Activated T-cell treated with anti-CD3 and anti-CD28 coated beads, Interleukin-2, amount 50 U/mL, for 4 hours (primary cell): ENCODE data around the gene AP5Z1. TPM values are rescaled to one million over a fixed set of nuclear protein-coding genes. Genes with fewer than 3 reads are reported as not detected.
A peak's percentile ranks its signal among the peaks of the same experiment; 100 is the strongest.
"Not testable (repeated sequence)": the region's sequence is repeated elsewhere in the genome, so short reads cannot be mapped to it uniquely, and the experiment has no call there.

Experiments used
- ATAC-seq, 2 donors: fragments of 200-7000 bp; cut with Tn5 transposase; one replicate each; pipeline ENCODE4 v1.10.0; 2021
- DNase-seq: peaks from one replicate; pipeline ENCODE4 v3.0.0-alpha.2; 2020
- H3K27me3 Mint-ChIP-seq: one replicate; pipeline ENCODE4 v1.8.0; 2021; ENCODE audit warnings: low read depth, mixed read lengths
- H3K36me3 Mint-ChIP-seq: one replicate; pipeline ENCODE4 v1.8.0; 2022; ENCODE audit warnings: mixed read lengths; ENCODE audit not compliant: insufficient read depth
- H3K4me1 Mint-ChIP-seq: one replicate; pipeline ENCODE4 v1.8.0; 2021; ENCODE audit warnings: low read depth, mixed read lengths
- H3K4me3 Mint-ChIP-seq: one replicate; pipeline ENCODE4 v1.8.0; 2021; ENCODE audit warnings: mild to moderate bottlenecking, moderate library complexity, mixed read lengths
- H3K9me3 Mint-ChIP-seq: one replicate; pipeline ENCODE4 v1.8.0; 2021; ENCODE audit warnings: mixed read lengths
- total RNA-seq, 3 donors: library from RNA; stranded (reverse); gene quantifications; one replicate each; pipeline ENCODE4 v1.2.1, GENCODE V29; 2021

AP5Z1 gene
- total RNA-seq, 3 donors from 2014 or later = 81.1 to 92.3 (median 84.4) TPM

DNA sequence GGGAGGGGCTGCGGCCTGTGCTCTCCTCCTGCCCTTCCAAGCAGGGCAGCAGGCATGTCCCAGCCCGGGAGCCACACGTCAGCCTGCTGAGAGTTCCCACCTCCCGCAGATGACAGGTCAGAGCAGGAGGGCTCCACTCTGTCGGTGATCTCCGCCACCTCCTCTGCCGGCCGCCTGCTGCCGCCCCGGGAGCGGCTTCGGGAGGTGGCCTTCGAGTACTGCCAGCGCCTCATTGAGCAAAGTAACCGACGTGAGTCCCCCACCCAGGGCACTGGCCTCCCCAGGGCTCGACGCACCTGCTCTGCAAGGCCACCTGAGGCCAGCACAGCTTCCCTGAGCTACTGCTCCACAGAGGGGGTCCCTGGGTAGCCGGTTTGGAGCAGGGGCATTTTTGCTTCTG is 9.4 kb downstream of the AP5Z1 start:
- H3K36me3 Mint-ChIP-seq = peaks cover 9% of the 10 kb centered on the region
- no peak overlapping the region for H3K4me3 Mint-ChIP-seq
- H3K4me1 Mint-ChIP-seq = peaks cover 2% of the 10 kb centered on the region
- H3K27me3 Mint-ChIP-seq = no peaks in the 10 kb centered on the region
- H3K9me3 Mint-ChIP-seq = no peaks in the 10 kb centered on the region
- no peak for DNase-seq
- no peak for ATAC-seq

DNA sequence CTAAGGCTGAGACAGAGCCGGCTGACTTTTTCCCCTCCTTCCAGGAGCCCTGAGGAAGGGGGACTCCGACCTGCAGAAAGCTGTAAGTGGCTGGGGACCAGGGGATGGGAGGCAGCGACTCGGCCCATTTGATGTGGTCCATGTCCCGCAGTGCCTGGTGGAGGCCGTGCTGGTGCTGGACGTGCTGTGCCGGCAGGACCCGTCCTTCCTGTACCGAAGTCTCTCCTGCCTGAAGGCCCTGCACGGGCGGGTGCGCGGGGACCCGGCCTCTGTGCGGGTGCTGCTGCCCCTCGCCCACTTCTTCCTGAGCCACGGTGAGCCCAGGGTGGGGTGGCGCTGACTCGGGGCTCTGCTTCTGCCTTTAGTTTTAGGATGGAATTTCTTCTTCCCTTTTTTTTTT is 9.9 kb downstream of the AP5Z1 start:
- no peaks in the 10 kb centered on the region for H3K27me3 Mint-ChIP-seq

DNA sequence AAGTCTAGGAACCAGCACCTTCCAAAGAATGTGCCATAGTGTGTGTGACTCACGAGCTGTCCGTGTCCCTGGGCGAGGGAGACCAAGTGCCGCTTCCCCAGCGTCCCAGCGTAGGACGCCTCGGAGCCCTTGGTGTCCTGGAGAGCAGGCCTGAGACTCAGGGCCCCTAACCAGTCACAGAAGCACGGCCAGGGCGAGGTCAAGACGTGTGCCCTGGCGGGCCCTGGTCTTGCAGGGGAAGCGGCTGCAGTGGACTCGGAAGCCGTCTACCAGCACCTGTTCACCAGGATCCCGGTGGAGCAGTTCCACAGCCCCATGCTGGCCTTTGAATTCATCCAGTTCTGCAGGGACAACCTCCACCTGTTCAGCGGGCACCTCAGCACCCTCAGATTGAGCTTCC is 10.6 kb downstream of the AP5Z1 start:
- peaks cover 13% of the 10 kb centered on the region for H3K36me3 Mint-ChIP-seq
- no peak overlapping the region for H3K4me3 Mint-ChIP-seq
- ATAC-seq (no peak), DNase-seq (no peak)
- no peaks in the 10 kb centered on the region for H3K4me1 Mint-ChIP-seq
- H3K27me3 Mint-ChIP-seq = no peaks in the 10 kb centered on the region
- no peaks in the 10 kb centered on the region for H3K9me3 Mint-ChIP-seq

More for the DNA sequence above, 9.9 kb downstream of the AP5Z1 start:
- Mint-ChIP-seq H3K4me3 (no peak overlapping the region), H3K36me3 (peaks cover 13% of the 10 kb centered on the region), H3K9me3 (no peaks in the 10 kb centered on the region), H3K4me1 (peaks cover 2% of the 10 kb centered on the region)
- DNase-seq (no peak), ATAC-seq (no peak)

DNA sequence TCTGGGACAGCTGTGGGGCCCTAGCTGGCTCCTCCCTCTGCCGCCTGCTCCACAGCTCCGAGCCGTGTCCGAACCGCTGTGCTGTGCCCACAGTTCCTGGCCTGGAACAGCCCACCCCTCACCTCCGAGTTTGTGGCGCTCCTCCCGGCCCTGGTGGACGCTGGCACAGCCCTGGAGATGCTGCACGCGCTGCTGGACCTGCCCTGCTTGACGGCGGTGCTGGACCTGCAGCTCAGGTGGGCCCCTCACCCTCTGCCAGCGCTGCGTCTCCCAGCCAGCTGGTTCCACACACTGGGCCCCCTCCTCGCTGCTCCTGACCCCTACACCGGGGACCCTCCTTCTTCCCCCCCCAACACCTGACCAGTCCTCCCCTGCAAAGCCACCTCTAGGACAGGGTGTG is 12.1 kb downstream of the AP5Z1 start:
- Mint-ChIP-seq H3K4me1 (peaks cover 4% of the 10 kb centered on the region), H3K36me3 (peaks cover 10% of the 10 kb centered on the region), H3K4me3 (no peak overlapping the region), H3K27me3 (no peaks in the 10 kb centered on the region), H3K9me3 (no peaks in the 10 kb centered on the region)
- ATAC-seq = no peak
- no peak for DNase-seq

DNA sequence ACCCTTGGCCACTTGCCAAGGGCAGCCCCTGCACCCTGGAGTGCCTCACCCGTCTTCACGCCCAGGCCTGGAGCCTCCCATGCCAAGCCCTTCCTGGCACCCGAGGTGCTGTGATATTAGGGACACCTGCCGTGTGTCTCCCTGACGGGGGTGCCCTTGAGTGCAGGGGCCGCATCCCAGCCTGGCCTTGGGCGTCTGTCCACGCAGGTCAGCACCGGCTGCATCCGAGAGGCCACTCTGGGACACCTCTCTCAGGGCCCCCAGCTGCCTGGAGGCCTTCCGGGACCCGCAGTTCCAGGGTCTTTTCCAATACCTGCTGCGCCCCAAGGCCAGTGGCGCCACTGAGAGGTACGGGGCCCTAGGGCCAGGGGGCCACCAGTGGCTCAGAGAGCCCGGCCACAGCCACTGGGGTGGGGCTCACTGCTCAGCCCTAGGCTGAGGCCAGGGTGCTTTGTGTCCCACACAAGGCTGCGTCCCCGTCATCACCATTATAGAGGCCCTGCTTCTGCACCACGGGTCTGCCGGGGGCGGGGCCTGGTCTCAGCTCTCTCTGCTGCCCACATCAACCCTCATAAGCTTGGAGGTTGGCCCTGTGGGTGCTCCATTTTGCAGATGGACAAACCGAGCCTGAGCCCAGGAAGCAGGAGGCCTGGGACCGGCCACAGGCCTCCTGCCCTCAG is 12.7 kb downstream of the AP5Z1 start:
- H3K36me3 Mint-ChIP-seq = peaks cover 10% of the 10 kb centered on the region

DNA sequence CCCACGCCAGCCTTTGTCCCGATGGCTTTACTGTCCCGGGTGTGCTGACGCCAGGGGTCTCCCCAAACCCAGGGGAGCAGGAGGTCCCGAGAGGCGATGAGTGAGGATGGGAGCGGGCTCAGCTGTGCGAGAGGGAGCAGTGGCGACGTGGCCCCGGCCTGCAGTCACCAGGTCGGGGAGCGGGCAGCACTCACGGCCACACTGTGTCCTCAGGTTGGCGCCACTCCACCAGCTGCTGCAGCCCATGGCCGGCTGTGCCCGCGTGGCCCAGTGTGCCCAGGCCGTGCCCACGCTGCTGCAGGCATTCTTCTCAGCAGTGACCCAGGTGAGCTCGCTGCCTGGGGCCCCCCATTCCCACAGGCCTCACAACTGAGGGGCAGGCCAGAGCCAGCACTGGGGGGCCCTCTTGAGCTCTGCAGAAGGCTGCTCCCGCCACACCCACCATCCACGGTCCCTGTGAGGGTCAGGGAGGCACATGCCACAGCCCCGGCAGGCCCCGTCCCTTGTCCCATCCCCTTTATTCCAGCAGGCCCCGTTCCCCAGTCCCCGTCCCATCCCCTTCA is 13.3 kb downstream of the AP5Z1 start:
- Mint-ChIP-seq H3K27me3 (no peaks in the 10 kb centered on the region), H3K36me3 (peaks cover 10% of the 10 kb centered on the region), H3K9me3 (no peaks in the 10 kb centered on the region), H3K4me1 (peaks cover 4% of the 10 kb centered on the region), H3K4me3 (no peak overlapping the region)
- no peak for ATAC-seq
- DNase-seq = no peak

More for the DNA sequence above, 12.7 kb downstream of the AP5Z1 start:
- H3K27me3 Mint-ChIP-seq = no peaks in the 10 kb centered on the region
- H3K9me3 Mint-ChIP-seq = no peaks in the 10 kb centered on the region
- no peak overlapping the region for H3K4me3 Mint-ChIP-seq
- ATAC-seq (no peak), DNase-seq (no peak)
- peaks cover 4% of the 10 kb centered on the region for H3K4me1 Mint-ChIP-seq

DNA sequence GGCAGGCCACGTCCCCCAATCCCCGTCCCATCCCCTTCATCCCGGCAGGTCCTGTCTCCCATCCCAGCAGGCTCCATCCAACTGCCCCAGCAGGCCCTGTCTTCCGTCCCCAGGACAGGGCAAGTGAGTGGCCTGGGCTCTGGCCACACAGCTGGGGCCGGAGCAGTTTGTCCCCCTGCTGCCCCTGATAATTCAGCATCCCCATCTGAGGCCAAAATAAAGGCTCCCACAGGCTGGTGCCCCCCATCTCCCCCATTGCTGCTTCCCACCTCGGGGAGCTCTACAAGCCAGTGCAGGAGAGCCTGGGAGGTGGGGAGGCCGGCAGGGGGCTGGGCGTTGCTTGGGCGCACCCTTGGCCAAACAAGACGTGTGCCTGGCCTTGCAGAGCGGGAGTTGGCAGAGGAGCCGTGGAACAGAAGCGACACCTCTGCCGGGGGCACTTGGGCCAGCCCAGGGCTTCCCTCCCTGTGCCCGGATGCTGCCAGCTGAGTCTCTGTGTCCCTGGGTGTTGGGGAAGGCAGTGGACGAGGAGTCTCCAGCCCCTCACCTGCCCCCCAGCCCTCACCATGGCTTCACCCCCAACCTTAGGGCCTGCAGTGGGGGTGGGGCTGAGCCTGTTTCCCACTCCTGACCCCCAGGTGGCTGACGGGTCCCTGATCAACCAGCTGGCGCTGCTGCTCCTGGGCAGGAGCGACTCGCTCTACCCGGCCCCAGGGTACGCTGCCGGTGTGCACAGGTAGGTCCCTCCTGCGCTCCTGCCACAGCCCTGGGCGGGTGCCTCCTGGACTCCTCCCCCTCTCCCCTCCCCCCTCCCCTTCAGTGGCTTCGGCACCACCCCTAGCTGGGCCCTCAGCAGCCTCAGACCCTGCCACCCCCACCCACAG is 14.0 kb downstream of the AP5Z1 start:
- ATAC-seq = no peak
- DNase-seq = no peak
- no peaks in the 10 kb centered on the region for H3K27me3 Mint-ChIP-seq
- H3K4me3 Mint-ChIP-seq = no peak overlapping the region
- peaks cover 10% of the 10 kb centered on the region for H3K36me3 Mint-ChIP-seq
- H3K9me3 Mint-ChIP-seq = no peaks in the 10 kb centered on the region
- H3K4me1 Mint-ChIP-seq = peaks cover 8% of the 10 kb centered on the region

DNA sequence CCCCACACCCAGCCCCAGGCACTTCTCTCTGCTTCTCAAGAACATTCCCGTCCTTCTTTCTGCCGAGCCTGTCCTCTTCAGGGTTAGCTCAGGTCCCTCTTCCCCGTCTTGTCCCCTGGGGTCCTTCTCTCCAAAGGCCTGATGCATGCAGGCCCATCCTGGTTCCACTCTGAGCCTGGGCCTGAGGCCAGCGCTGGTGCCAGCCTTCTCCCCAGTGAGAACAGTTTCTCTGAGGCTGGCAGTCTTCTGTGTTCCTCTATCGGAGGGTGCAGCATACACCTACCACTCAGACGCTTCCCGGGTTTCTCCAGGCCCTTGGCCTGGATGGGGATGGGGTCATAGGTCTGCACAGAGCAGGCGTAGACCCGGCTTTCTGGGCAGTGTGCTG is 14.6 kb downstream of the AP5Z1 start:
- DNase-seq (no peak), ATAC-seq (no peak)
- no peaks in the 10 kb centered on the region for H3K9me3 Mint-ChIP-seq
- peaks cover 10% of the 10 kb centered on the region for H3K36me3 Mint-ChIP-seq
- no peaks in the 10 kb centered on the region for H3K27me3 Mint-ChIP-seq
- no peak overlapping the region for H3K4me3 Mint-ChIP-seq
- peaks cover 8% of the 10 kb centered on the region for H3K4me1 Mint-ChIP-seq

DNA sequence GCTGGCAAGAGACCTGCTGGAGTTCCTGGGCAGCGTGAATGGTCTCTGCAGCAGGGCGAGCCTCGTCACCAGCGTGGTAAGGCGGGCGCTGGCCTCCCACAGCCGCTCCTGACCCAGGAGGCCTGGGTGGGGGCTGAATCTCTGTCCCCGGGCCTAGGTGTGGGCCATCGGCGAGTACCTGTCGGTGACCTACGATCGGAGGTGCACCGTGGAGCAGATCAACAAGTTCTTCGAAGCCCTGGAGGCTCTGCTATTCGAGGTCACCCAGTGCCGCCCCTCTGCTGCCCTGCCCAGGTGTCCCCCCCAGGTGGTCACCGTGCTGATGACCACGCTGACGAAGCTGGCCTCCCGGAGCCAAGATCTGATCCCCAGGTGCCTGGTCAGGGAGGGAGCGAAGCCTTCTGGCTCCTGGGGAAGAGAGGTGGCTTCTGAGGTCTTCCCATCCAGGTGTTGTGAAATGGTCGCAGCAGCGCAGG is 15.1 kb downstream of the AP5Z1 start:
- H3K4me3 Mint-ChIP-seq = no peak overlapping the region
- peaks cover 10% of the 10 kb centered on the region for H3K36me3 Mint-ChIP-seq

DNA sequence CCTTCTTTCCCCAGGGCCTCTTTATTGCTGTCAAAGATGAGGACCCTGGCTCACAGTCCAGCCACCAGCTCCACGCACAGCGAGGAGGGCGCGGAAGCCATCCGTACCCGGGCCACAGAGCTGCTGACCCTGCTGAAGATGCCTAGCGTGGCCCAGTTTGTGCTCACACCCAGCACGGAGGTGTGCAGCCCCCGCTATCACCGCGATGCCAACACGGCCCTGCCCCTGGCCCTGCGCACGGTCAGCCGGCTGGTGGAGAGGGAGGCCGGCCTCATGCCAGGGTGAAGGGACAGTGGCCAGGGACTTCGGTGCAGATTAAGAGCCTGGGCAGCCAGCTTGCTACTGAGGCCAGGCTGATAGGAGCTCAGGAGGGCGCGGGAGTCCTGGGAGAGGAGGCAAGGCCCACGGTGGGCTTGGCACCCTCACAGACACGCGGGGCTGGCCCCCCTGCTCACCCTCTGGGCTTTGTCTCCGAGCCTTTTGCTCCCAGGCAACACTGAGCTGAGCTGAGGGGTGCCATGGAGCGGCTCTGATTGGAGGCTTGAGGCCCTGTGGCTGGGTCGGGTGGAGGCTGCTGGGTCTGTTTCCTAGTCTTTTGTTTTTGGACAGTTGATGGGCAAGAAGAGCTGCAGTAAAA is 15.8 kb downstream of the AP5Z1 start:
- Mint-ChIP-seq H3K4me3 (no peak overlapping the region), H3K4me1 (peaks cover 8% of the 10 kb centered on the region), H3K36me3 (peaks cover 8% of the 10 kb centered on the region), H3K9me3 (no peaks in the 10 kb centered on the region), H3K27me3 (no peaks in the 10 kb centered on the region)
- ATAC-seq (no peak), DNase-seq (no peak)

More for the DNA sequence above, 15.1 kb downstream of the AP5Z1 start:
- Mint-ChIP-seq H3K9me3 (no peaks in the 10 kb centered on the region), H3K4me1 (peaks cover 8% of the 10 kb centered on the region), H3K27me3 (no peaks in the 10 kb centered on the region)
- no peak for DNase-seq
- ATAC-seq = no peak

DNA sequence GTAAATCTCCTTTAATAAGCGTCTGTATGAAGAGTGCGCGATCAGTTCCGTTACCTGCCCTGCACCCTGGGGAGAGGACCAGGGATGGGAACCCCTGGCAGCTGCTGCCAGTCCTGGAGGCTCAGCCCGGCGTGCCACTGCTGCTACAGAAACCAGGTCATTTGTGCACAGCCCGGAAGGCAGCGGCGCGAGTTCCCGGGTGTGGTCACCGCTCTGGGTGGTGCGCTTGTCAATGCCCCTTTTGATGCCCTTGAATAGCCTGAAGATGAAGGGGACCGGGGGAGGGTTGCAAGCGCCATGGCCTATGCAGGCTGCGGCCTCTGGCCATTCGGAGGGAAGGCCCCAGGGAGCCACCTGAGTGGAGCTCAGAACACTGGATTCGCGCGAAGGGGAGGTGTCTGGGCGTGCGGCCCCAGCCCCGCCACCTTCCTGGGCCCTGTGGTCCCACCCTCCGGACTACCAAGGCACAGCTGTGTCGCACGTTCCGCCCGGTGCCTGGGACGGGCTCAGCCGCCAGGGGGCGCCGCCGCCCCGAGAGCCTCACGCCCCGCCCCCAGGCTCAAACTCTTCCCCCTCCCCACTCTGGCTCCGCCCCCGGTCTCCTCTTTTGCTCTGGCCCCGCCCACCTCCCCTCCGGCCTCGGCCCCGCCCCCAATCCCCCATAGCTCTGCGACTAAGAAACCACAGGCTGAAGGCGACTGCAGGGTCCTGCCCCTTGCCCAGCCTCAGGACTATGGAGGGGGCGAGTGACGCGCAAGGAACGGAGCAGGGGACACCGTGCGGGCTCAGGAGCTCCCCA is 16.5 kb downstream of the AP5Z1 start:
- H3K27me3 Mint-ChIP-seq = no peaks in the 10 kb centered on the region
- peak overlapping the region; percentile 16 for H3K4me3 Mint-ChIP-seq
- peaks cover 8% of the 10 kb centered on the region for H3K36me3 Mint-ChIP-seq
- H3K9me3 Mint-ChIP-seq = no peaks in the 10 kb centered on the region
- ATAC-seq = peak; percentile 83 to 86
- peak; percentile 83 for DNase-seq
- peaks cover 8% of the 10 kb centered on the region for H3K4me1 Mint-ChIP-seq

DNA sequence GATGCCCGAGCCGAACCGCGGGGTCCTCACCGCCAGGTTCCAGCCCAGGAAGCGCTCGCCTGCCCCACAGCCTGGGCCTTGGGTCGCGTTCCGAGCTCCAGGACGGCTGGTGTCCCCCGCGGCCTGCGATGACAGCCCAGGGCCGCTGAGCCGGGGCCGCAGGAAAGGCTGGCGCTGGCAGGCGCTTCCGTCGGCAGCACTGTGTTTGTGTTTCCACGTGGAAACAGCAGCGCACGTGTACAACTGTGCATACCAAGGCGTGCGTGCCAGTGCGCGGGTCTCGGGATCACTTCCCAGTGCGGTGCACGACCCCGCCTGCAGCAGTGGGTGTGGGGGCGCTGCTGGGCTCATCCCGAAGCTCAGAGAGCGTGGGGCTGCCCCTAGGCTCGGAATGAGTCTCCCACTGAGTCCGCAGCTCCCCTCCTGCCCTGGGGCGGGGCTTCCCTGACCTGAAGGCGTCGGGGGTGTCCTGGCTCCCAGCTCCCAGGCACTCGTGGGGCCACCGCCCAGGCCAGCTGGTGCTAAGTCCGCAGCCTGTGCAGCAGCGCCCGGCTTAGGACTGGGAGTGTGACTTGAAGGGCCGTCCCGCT is 17.2 kb downstream of the AP5Z1 start:
- peaks cover 8% of the 10 kb centered on the region for H3K4me1 Mint-ChIP-seq
- DNase-seq (no peak), ATAC-seq (peak; percentile 29 to 31)
- peak overlapping the region; percentile 29 for H3K4me3 Mint-ChIP-seq
- H3K27me3 Mint-ChIP-seq = no peaks in the 10 kb centered on the region
- no peaks in the 10 kb centered on the region for H3K9me3 Mint-ChIP-seq
- peaks cover 8% of the 10 kb centered on the region for H3K36me3 Mint-ChIP-seq

DNA sequence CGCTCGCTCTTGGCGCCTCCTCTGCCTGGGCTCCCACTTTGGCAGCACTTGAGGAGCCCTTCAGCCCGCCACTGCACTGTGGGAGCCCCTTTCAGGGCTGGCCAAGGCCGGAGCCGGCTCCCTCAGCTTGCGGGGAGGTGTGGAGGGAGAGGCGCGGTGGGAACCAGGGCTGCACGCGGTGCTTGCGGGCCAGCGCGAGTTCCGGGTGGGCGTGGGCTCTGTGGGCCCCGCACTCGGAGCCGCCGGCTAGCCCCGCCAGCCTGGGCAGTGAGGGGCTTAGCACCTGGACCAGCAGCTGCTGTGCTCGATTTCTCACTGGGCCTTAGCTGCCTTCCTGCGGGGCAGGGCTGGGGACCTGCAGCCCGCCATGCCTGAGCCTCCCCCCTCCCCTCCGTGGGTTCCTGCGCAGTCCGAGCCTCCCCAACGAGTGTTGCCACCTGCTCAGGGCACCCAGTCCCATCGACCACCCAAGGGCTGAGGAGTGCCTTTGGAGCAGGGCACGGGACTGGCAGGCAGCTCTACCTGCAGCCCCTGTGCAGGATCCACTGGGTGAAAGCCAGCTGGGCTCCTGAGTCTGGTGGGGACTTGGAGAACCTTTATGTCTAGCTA is 18.1 kb downstream of the AP5Z1 start:
- not testable (repeated sequence) for DNase-seq, H3K4me3 Mint-ChIP-seq, H3K4me1 Mint-ChIP-seq, ATAC-seq, H3K27me3 Mint-ChIP-seq, H3K9me3 Mint-ChIP-seq, H3K36me3 Mint-ChIP-seq
